SK-N-SH treated with all-trans-retinoic acid at 6 μM for 48 hours (cell line): ENCODE data around the gene CARD10.

Experiments
- ATAC-seq: fragments of 200-7000 bp; cut with Tn5 transposase; 3 replicates; pipeline ENCODE4 v1.9.1; 2020; ENCODE audit warnings: mild to moderate bottlenecking, moderate library complexity
- ARNTL ChIP-seq: fragments of 450-650 bp; formaldehyde crosslinking; IDR thresholded peaks from 2 replicates; pipeline ENCODE4 v1.5.0; 2020; ENCODE audit warnings: low read depth, mild to moderate bottlenecking, moderate library complexity, borderline replicate concordance
- BACH2 ChIP-seq: fragments of 250-450 bp; sonication (Bioruptor Pico); IDR thresholded peaks from 2 replicates; pipeline ENCODE4 v1.9.0; 2021; ENCODE audit warnings: mild to moderate bottlenecking, borderline replicate concordance
- CSDC2 ChIP-seq: fragments of 250-450 bp; sonication (Bioruptor Pico); IDR thresholded peaks from 2 replicates; pipeline ENCODE4 v1.5.0; 2020; ENCODE audit warnings: mild to moderate bottlenecking, moderate library complexity
- ESRRG ChIP-seq: fragments of 250-450 bp; sonication (Bioruptor Pico); IDR thresholded peaks from 2 replicates; pipeline ENCODE4 v1.6.1; 2021; ENCODE audit warnings: mild to moderate bottlenecking
- GLIS3 ChIP-seq: fragments of 250-450 bp; sonication (Bioruptor Pico); IDR thresholded peaks from 2 replicates; pipeline ENCODE4 v1.5.0; 2020; ENCODE audit warnings: mild to moderate bottlenecking, moderate library complexity
- ISL1 ChIP-seq: fragments of 250-450 bp; sonication (Bioruptor Pico); IDR thresholded peaks from 2 replicates; pipeline ENCODE4 v2.1.2; 2022; ENCODE audit warnings: mild to moderate bottlenecking, moderate library complexity
- OSR1 ChIP-seq: fragments of 250-450 bp; sonication (Bioruptor Pico); IDR thresholded peaks from 2 replicates; pipeline ENCODE4 v1.8.0; 2022; ENCODE audit warnings: moderate library complexity, mild to moderate bottlenecking, inconsistent platforms
- PPARA ChIP-seq: fragments of 250-450 bp; sonication (Bioruptor Pico); IDR thresholded peaks from 2 replicates; pipeline ENCODE4 v1.5.0; 2020; ENCODE audit warnings: mild to moderate bottlenecking, borderline replicate concordance
- RARB ChIP-seq: fragments of 250-450 bp; sonication (Bioruptor Pico); IDR thresholded peaks from 2 replicates; pipeline ENCODE4 v1.8.0; 2021; ENCODE audit warnings: mild to moderate bottlenecking, moderate library complexity
- SNAI2 ChIP-seq: fragments of 250-450 bp; sonication (Bioruptor Pico); IDR thresholded peaks from 2 replicates; pipeline ENCODE4 v1.5.0; 2020; ENCODE audit warnings: mild to moderate bottlenecking, moderate library complexity
- TCF4 ChIP-seq: fragments of 250-450 bp; sonication (Bioruptor Pico); IDR thresholded peaks from 2 replicates; pipeline ENCODE4 v1.8.0; 2021; ENCODE audit warnings: mild to moderate bottlenecking, moderate library complexity, borderline replicate concordance
- TOX ChIP-seq: fragments of 250-450 bp; sonication (Bioruptor Pico); IDR thresholded peaks from 2 replicates; pipeline ENCODE4 v1.8.0; 2021; ENCODE audit warnings: mild to moderate bottlenecking, moderate library complexity, borderline replicate concordance
- ZC3H10 ChIP-seq: fragments of 250-450 bp; sonication (Bioruptor Pico); IDR thresholded peaks from 2 replicates; pipeline ENCODE4 v1.5.1; 2021; ENCODE audit warnings: mild to moderate bottlenecking, moderate library complexity
- ZFP3 ChIP-seq: fragments of 250-450 bp; sonication (Bioruptor Pico); IDR thresholded peaks from 2 replicates; pipeline ENCODE4 v1.5.0; 2020; ENCODE audit warnings: mild to moderate bottlenecking, moderate library complexity
- ZFP30 ChIP-seq: fragments of 450-650 bp; formaldehyde crosslinking; IDR thresholded peaks from 2 replicates; pipeline ENCODE4 v1.5.0; 2022; ENCODE audit warnings: mild to moderate bottlenecking, moderate library complexity
- ZNF565 ChIP-seq: fragments of 450-650 bp; formaldehyde crosslinking; conservative IDR thresholded peaks from 2 replicates; pipeline ENCODE4 v1.5.0; 2020; ENCODE audit warnings: low read depth, mild to moderate bottlenecking, moderate library complexity
- ZNF70 ChIP-seq: fragments of 450-650 bp; formaldehyde crosslinking; IDR thresholded peaks from 2 replicates; pipeline ENCODE4 v1.5.0; 2020; ENCODE audit warnings: mild to moderate bottlenecking, moderate library complexity
- ZNF8 ChIP-seq: fragments of 450-650 bp; formaldehyde crosslinking; IDR thresholded peaks from 2 replicates; pipeline ENCODE4 v1.5.0; 2020; ENCODE audit warnings: mild to moderate bottlenecking, moderate library complexity
- TF ChIP-seq, protein P1 (sequence below): fragments of 250-450 bp; sonication (Bioruptor Pico); IDR thresholded peaks from 2 replicates; pipeline ENCODE4 v1.8.0; 2020; ENCODE audit warnings: mild to moderate bottlenecking, moderate library complexity, borderline replicate concordance
- TF ChIP-seq, protein P2 (sequence below): fragments of 250-450 bp; sonication (Bioruptor Pico); IDR thresholded peaks from 2 replicates; pipeline ENCODE4 v1.5.0; 2020; ENCODE audit warnings: mild to moderate bottlenecking, moderate library complexity
- TF ChIP-seq, protein P3 (sequence below): fragments of 250-450 bp; sonication (Bioruptor Pico); IDR thresholded peaks from 2 replicates; pipeline ENCODE4 v1.8.0; 2021; ENCODE audit warnings: low read depth, mild to moderate bottlenecking, moderate library complexity, borderline replicate concordance
- TF ChIP-seq, protein P4 (sequence below): fragments of 250-450 bp; sonication (Bioruptor Pico); IDR thresholded peaks from 2 replicates; pipeline ENCODE4 v1.5.1; 2020; ENCODE audit warnings: low read depth, mild to moderate bottlenecking, moderate library complexity

The CARD10 gene

DNA sequence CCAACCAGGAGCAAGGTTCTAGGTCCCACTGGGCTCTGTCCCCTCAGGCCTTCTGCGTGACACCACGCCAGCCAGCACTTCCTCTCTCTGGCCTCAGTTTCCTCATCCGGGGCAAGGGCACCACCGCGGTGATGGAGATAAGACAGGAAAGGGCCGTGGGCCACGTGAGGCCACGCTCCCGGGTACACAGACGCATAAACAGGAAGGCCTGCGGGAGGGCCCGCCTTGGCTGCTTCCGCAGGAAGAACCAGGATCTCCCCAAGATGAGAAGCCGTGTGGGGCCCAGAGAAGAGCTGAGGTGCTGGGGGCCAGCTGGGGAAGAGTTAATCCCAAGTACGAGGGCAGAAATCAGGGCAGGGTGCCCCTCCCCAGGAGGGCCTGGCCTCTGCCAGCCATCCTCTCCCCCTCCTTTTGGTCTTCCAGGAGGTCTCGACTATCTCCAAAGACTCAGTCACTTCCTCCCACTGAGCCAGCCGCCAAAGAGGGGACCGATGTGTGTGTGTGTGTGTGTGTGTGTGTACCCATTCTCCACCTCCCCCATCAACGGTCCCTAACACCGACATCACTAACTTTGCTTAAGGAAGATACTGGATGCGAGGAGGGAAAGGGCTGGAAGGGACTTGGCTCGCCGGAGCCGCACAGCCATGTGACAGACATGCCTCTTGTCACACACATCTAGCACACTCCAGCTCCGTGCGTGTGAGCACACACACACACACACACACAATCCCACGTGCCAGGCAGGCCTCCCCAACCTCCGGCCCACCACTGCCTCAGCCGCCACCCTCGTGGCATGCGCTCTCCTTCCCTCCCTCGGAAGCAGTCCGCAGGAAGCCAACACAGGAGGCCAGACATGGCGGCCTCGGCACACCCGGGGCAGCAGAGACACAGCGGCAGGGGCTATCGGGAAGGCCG, 34.5 kb downstream of the CARD10 start:
- TF ChIP-seq GLIS3: no peak
- TF ChIP-seq ZNF70 (CRISPR knock-in tag): no peak
- no peak for TF ChIP-seq ARNTL (CRISPR knock-in tag)
- TF ChIP-seq OSR1 (CRISPR knock-in tag): no peak
- TF ChIP-seq, protein P1, sequence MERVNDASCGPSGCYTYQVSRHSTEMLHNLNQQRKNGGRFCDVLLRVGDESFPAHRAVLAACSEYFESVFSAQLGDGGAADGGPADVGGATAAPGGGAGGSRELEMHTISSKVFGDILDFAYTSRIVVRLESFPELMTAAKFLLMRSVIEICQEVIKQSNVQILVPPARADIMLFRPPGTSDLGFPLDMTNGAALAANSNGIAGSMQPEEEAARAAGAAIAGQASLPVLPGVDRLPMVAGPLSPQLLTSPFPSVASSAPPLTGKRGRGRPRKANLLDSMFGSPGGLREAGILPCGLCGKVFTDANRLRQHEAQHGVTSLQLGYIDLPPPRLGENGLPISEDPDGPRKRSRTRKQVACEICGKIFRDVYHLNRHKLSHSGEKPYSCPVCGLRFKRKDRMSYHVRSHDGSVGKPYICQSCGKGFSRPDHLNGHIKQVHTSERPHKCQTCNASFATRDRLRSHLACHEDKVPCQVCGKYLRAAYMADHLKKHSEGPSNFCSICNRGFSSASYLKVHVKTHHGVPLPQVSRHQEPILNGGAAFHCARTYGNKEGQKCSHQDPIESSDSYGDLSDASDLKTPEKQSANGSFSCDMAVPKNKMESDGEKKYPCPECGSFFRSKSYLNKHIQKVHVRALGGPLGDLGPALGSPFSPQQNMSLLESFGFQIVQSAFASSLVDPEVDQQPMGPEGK (CRISPR knock-in tag): no peak
- no peak for TF ChIP-seq RARB
- TF ChIP-seq ZNF8 (CRISPR knock-in tag): no peak
- TF ChIP-seq PPARA (CRISPR knock-in tag): no peak
- TF ChIP-seq TCF4: no peak
- TF ChIP-seq CSDC2 (CRISPR knock-in tag): no peak
- no peak for TF ChIP-seq ESRRG (CRISPR knock-in tag)
- no peak for TF ChIP-seq SNAI2 (CRISPR knock-in tag)
- TF ChIP-seq ZFP30 (CRISPR knock-in tag): no peak
- TF ChIP-seq, protein P2, sequence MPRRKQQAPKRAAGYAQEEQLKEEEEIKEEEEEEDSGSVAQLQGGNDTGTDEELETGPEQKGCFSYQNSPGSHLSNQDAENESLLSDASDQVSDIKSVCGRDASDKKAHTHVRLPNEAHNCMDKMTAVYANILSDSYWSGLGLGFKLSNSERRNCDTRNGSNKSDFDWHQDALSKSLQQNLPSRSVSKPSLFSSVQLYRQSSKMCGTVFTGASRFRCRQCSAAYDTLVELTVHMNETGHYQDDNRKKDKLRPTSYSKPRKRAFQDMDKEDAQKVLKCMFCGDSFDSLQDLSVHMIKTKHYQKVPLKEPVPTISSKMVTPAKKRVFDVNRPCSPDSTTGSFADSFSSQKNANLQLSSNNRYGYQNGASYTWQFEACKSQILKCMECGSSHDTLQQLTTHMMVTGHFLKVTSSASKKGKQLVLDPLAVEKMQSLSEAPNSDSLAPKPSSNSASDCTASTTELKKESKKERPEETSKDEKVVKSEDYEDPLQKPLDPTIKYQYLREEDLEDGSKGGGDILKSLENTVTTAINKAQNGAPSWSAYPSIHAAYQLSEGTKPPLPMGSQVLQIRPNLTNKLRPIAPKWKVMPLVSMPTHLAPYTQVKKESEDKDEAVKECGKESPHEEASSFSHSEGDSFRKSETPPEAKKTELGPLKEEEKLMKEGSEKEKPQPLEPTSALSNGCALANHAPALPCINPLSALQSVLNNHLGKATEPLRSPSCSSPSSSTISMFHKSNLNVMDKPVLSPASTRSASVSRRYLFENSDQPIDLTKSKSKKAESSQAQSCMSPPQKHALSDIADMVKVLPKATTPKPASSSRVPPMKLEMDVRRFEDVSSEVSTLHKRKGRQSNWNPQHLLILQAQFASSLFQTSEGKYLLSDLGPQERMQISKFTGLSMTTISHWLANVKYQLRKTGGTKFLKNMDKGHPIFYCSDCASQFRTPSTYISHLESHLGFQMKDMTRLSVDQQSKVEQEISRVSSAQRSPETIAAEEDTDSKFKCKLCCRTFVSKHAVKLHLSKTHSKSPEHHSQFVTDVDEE (CRISPR knock-in tag): no peak
- TF ChIP-seq ZNF565 (CRISPR knock-in tag): no peak
- TF ChIP-seq, protein P3, sequence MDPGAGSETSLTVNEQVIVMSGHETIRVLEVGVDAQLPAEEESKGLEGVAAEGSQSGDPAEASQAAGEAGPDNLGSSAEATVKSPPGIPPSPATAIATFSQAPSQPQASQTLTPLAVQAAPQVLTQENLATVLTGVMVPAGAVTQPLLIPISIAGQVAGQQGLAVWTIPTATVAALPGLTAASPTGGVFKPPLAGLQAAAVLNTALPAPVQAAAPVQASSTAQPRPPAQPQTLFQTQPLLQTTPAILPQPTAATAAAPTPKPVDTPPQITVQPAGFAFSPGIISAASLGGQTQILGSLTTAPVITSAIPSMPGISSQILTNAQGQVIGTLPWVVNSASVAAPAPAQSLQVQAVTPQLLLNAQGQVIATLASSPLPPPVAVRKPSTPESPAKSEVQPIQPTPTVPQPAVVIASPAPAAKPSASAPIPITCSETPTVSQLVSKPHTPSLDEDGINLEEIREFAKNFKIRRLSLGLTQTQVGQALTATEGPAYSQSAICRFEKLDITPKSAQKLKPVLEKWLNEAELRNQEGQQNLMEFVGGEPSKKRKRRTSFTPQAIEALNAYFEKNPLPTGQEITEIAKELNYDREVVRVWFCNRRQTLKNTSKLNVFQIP (CRISPR knock-in tag): no peak
- TF ChIP-seq, protein P4, sequence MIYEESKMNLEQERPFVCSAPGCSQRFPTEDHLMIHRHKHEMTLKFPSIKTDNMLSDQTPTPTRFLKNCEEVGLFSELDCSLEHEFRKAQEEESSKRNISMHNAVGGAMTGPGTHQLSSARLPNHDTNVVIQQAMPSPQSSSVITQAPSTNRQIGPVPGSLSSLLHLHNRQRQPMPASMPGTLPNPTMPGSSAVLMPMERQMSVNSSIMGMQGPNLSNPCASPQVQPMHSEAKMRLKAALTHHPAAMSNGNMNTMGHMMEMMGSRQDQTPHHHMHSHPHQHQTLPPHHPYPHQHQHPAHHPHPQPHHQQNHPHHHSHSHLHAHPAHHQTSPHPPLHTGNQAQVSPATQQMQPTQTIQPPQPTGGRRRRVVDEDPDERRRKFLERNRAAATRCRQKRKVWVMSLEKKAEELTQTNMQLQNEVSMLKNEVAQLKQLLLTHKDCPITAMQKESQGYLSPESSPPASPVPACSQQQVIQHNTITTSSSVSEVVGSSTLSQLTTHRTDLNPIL: no peak
- no peak for TF ChIP-seq ZFP3 (CRISPR knock-in tag)
- no peak for ATAC-seq

DNA sequence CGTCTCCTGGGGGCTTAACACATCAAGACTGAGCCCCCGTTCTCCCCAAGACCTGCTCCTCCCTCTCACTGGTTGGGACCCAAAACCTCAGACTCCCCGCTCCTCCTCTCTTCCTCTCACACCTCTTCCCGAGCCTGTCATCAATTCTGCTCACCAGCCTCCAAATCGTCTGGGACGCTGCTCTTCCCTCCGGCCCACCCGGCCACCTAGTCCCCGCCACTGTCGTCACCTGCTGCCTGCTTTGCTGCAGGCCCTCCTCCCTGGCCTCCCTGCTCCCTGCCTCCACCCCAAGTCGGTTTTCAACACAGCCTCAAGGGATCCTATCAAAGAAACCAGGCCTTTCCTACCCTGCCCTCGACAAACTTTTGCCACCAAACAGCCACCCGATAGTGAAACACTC, 36.2 kb downstream of the CARD10 start:
- no peak for ATAC-seq
- TF ChIP-seq ZC3H10 (CRISPR knock-in tag): no peak
- TF ChIP-seq PPARA (CRISPR knock-in tag): no peak
- TF ChIP-seq CSDC2 (CRISPR knock-in tag): no peak
- TF ChIP-seq ISL1 (CRISPR knock-in tag): no peak
- no peak for TF ChIP-seq TOX (CRISPR knock-in tag)
- TF ChIP-seq SNAI2 (CRISPR knock-in tag): no peak
- TF ChIP-seq, protein P3 (CRISPR knock-in tag): no peak
- TF ChIP-seq BACH2 (CRISPR knock-in tag): no peak
- TF ChIP-seq ZFP3 (CRISPR knock-in tag): no peak
- no peak for TF ChIP-seq ESRRG (CRISPR knock-in tag)
- no peak for TF ChIP-seq GLIS3
- TF ChIP-seq OSR1 (CRISPR knock-in tag): no peak
